Activated CD4-positive, alpha-beta T cell treated with anti-CD3 and anti-CD28 coated beads for 36 hours (primary cell): ENCODE data around the gene TMEM132D. TPM values are rescaled to one million over a fixed set of nuclear protein-coding genes. Genes with fewer than 3 reads are reported as not detected.

ENCODE experiments used
- ATAC-seq: fragments of 200-7000 bp; cut with Tn5 transposase; one replicate; pipeline ENCODE4 v1.10.0; 2021; ENCODE audit warnings: mild to moderate bottlenecking, moderate library complexity
- CTCF ChIA-PET: fragments of 350-600 bp; sonication (Branson Sonifier 250); formaldehyde crosslinking; loops from one replicate; lab custom pipeline; 2021; ENCODE audit warnings: antibody characterized with exemption; lab: Charles Lee
- POLR2A ChIA-PET: fragments of 350-600 bp; sonication (Branson Sonifier 250); formaldehyde crosslinking; loops from one replicate; lab custom pipeline; 2021; ENCODE audit warnings: antibody characterized with exemption, inconsistent platforms; lab: Charles Lee
- DNase-seq: peaks from one replicate; pipeline ENCODE4 v3.0.0-alpha.2; 2020
- H3K27ac Mint-ChIP-seq: one replicate; pipeline ENCODE4 v1.8.0; 2021; ENCODE audit warnings: mixed read lengths
- H3K27me3 Mint-ChIP-seq: one replicate; pipeline ENCODE4 v1.8.0; 2021; ENCODE audit warnings: mixed read lengths
- H3K36me3 Mint-ChIP-seq: one replicate; pipeline ENCODE4 v1.8.0; 2021; ENCODE audit warnings: low read depth, mixed read lengths
- H3K4me1 Mint-ChIP-seq: one replicate; pipeline ENCODE4 v1.8.0; 2021; ENCODE audit warnings: mixed read lengths
- H3K4me3 Mint-ChIP-seq: one replicate; pipeline ENCODE4 v1.8.0; 2021; ENCODE audit warnings: mild to moderate bottlenecking, moderate library complexity, mixed read lengths
- H3K9me3 Mint-ChIP-seq: one replicate; pipeline ENCODE4 v1.8.0; 2021; ENCODE audit warnings: low read depth, mixed read lengths
- intact Hi-C, 2 experiments: fragments of 100-400 bp; cut with DNase I in 1 of 2; cut with micrococcal nuclease in 1 of 2; formaldehyde crosslinking; loops; one replicate each; pipeline versions ENCODE4 v1.14.2 to v1.15.1; 2022 to 2024; cut with DNase I, micrococcal nuclease
- total RNA-seq, 2 experiments: library from RNA; stranded (reverse); gene quantifications; one replicate each; pipeline ENCODE4 v1.2.3, GENCODE V29; 2021

The TMEM132D gene
- total RNA-seq, 2 experiments from 2014 or later = not detected

GRCh38 chr12:129185855-129186254 is 718.0 kb downstream of the TMEM132D start:
- Mint-ChIP-seq H3K27ac (no peak overlapping the region), H3K4me1 (no peaks in the 10 kb centered on the region), H3K27me3 (peaks cover 2% of the 10 kb centered on the region), H3K4me3 (no peak overlapping the region), H3K36me3 (no peaks in the 10 kb centered on the region), H3K9me3 (peaks cover 4% of the 10 kb centered on the region)
- CTCF ChIA-PET = no interaction called here
- intact Hi-C loops = no loop called here
- DNase-seq (no peak), ATAC-seq (no peak)
- POLR2A ChIA-PET = no interaction called here

GRCh38 chr12:129184127-129184928 is 719.5 kb downstream of the TMEM132D start:
- intact Hi-C loops = no loop called here
- H3K4me1 Mint-ChIP-seq = no peaks in the 10 kb centered on the region
- no peak for DNase-seq
- H3K27me3 Mint-ChIP-seq = peaks cover 2% of the 10 kb centered on the region
- ChIA-PET CTCF (no interaction called here), POLR2A (no interaction called here)
- H3K9me3 Mint-ChIP-seq = peaks cover 4% of the 10 kb centered on the region
- H3K27ac Mint-ChIP-seq = no peak overlapping the region
- no peaks in the 10 kb centered on the region for H3K36me3 Mint-ChIP-seq
- H3K4me3 Mint-ChIP-seq = no peak overlapping the region
- ATAC-seq = no peak

GRCh38 chr12:129179941-129180553 is 723.8 kb downstream of the TMEM132D start:
- no peak for DNase-seq
- intact Hi-C loops = no loop called here
- no peaks in the 10 kb centered on the region for H3K36me3 Mint-ChIP-seq
- ChIA-PET POLR2A (no interaction called here), CTCF (no interaction called here)
- H3K9me3 Mint-ChIP-seq = no peaks in the 10 kb centered on the region
- ATAC-seq = no peak
- H3K4me3 Mint-ChIP-seq = no peak overlapping the region
- H3K4me1 Mint-ChIP-seq = no peaks in the 10 kb centered on the region
- H3K27ac Mint-ChIP-seq = no peak overlapping the region
- H3K27me3 Mint-ChIP-seq = peaks cover 4% of the 10 kb centered on the region

GRCh38 chr12:129169928-129170327 is 733.9 kb downstream of the TMEM132D start:
- Mint-ChIP-seq H3K9me3 (no peaks in the 10 kb centered on the region), H3K4me1 (no peaks in the 10 kb centered on the region), H3K27ac (no peak overlapping the region), H3K4me3 (no peak overlapping the region), H3K27me3 (no peaks in the 10 kb centered on the region), H3K36me3 (no peaks in the 10 kb centered on the region)
- DNase-seq (no peak), ATAC-seq (no peak)
- CTCF ChIA-PET = interaction anchor here (0.6 to 1.2 kb wide), 2 partner anchors 47 to 677 kb away, joined by 3 read pairs; no protein-coding TSS in a partner anchor
- POLR2A ChIA-PET = no interaction called here
- intact Hi-C loops = no loop called here

- intact Hi-C loops = no loop called here
- ChIA-PET CTCF (interaction anchor here (0.6 kb wide), 1 partner anchor 382 kb away, joined by 3 read pairs; no protein-coding TSS in a partner anchor), POLR2A (no interaction called here)
- H3K36me3 Mint-ChIP-seq = no peaks in the 10 kb centered on the region
- no peaks in the 10 kb centered on the region for H3K4me1 Mint-ChIP-seq
- ATAC-seq (no peak), DNase-seq (no peak)
- H3K27ac Mint-ChIP-seq = no peak overlapping the region
- no peak overlapping the region for H3K4me3 Mint-ChIP-seq
- no peaks in the 10 kb centered on the region for H3K27me3 Mint-ChIP-seq
- peaks cover 2% of the 10 kb centered on the region for H3K9me3 Mint-ChIP-seq
These were observed 740.0 kb downstream of the TMEM132D start for GRCh38 chr12:129163861-129164260.

- ATAC-seq (no peak), DNase-seq (no peak)
- Mint-ChIP-seq H3K4me1 (no peaks in the 10 kb centered on the region), H3K9me3 (peaks cover 2% of the 10 kb centered on the region), H3K27ac (no peak overlapping the region), H3K27me3 (no peaks in the 10 kb centered on the region), H3K4me3 (no peak overlapping the region), H3K36me3 (no peaks in the 10 kb centered on the region)
- CTCF ChIA-PET = interaction anchor here (0.6 kb wide), 1 partner anchor 382 kb away, joined by 3 read pairs; no protein-coding TSS in a partner anchor
- POLR2A ChIA-PET = no interaction called here
- intact Hi-C loops = no loop called here
These were observed 740.4 kb downstream of the TMEM132D start for GRCh38 chr12:129163461-129163860.

GRCh38 chr12:129162805-129163204 is 741.0 kb downstream of the TMEM132D start:
- H3K36me3 Mint-ChIP-seq = no peaks in the 10 kb centered on the region
- peaks cover 5% of the 10 kb centered on the region for H3K9me3 Mint-ChIP-seq
- intact Hi-C loops = no loop called here
- no peak for DNase-seq
- no peaks in the 10 kb centered on the region for H3K4me1 Mint-ChIP-seq
- H3K4me3 Mint-ChIP-seq = no peak overlapping the region
- H3K27me3 Mint-ChIP-seq = no peaks in the 10 kb centered on the region
- no peak overlapping the region for H3K27ac Mint-ChIP-seq
- POLR2A ChIA-PET = no interaction called here
- CTCF ChIA-PET = no interaction called here
- no peak for ATAC-seq

GRCh38 chr12:129161511-129161910 is 742.3 kb downstream of the TMEM132D start:
- no peak for DNase-seq
- Mint-ChIP-seq H3K4me1 (no peaks in the 10 kb centered on the region), H3K36me3 (no peaks in the 10 kb centered on the region), H3K27me3 (no peaks in the 10 kb centered on the region), H3K27ac (no peak overlapping the region), H3K9me3 (peaks cover 5% of the 10 kb centered on the region), H3K4me3 (no peak overlapping the region)
- ChIA-PET POLR2A (no interaction called here), CTCF (no interaction called here)
- intact Hi-C loops = no loop called here
- no peak for ATAC-seq

- POLR2A ChIA-PET = no interaction called here
- no peaks in the 10 kb centered on the region for H3K36me3 Mint-ChIP-seq
- ATAC-seq = no peak
- intact Hi-C loops = no loop called here
- no peak overlapping the region for H3K4me3 Mint-ChIP-seq
- no peaks in the 10 kb centered on the region for H3K4me1 Mint-ChIP-seq
- no peak overlapping the region for H3K27ac Mint-ChIP-seq
- H3K27me3 Mint-ChIP-seq = no peaks in the 10 kb centered on the region
- CTCF ChIA-PET = no interaction called here
- DNase-seq = no peak
- H3K9me3 Mint-ChIP-seq = peaks cover 5% of the 10 kb centered on the region
These were observed 743.5 kb downstream of the TMEM132D start for GRCh38 chr12:129160282-129160681.

GRCh38 chr12:129152351-129153104 is 751.3 kb downstream of the TMEM132D start:
- CTCF ChIA-PET = no interaction called here
- H3K4me1 Mint-ChIP-seq = no peaks in the 10 kb centered on the region
- DNase-seq = no peak
- no peak for ATAC-seq
- no peak overlapping the region for H3K27ac Mint-ChIP-seq
- no peak overlapping the region for H3K4me3 Mint-ChIP-seq
- POLR2A ChIA-PET = no interaction called here
- H3K9me3 Mint-ChIP-seq = no peaks in the 10 kb centered on the region
- intact Hi-C loops = no loop called here
- no peaks in the 10 kb centered on the region for H3K27me3 Mint-ChIP-seq
- no peaks in the 10 kb centered on the region for H3K36me3 Mint-ChIP-seq

- ATAC-seq (no peak), DNase-seq (no peak)
- intact Hi-C loops = no loop called here
- Mint-ChIP-seq H3K27ac (no peak overlapping the region), H3K27me3 (no peaks in the 10 kb centered on the region), H3K36me3 (no peaks in the 10 kb centered on the region), H3K4me1 (no peaks in the 10 kb centered on the region), H3K4me3 (no peak overlapping the region), H3K9me3 (no peaks in the 10 kb centered on the region)
- ChIA-PET POLR2A (no interaction called here), CTCF (no interaction called here)
These were observed 753.1 kb downstream of the TMEM132D start for GRCh38 chr12:129150721-129151120.
